Mammary epithelial cell (primary cell): ENCODE data around the gene PPP4R4.

ENCODE experiments used
- EZH2 ChIP-seq: IDR thresholded peaks from 2 replicates; pipeline ENCODE4 v1.6.1; 2012; ENCODE audit warnings: low read length, inconsistent platforms, borderline replicate concordance
- TF ChIP-seq, protein P1 (sequence below), 2 donors: IDR thresholded peaks in 1 of 2; conservative IDR thresholded peaks in 1 of 2; 2 replicates each; pipeline ENCODE4 v1.5.1; 2011 to 2012; ENCODE audit warnings: inconsistent platforms in 2 of 2, low read length in 2 of 2, mild to moderate bottlenecking in 2 of 2, control low read depth in 1 of 2, low read depth in 1 of 2; ENCODE audit not compliant: insufficient read depth in 1 of 2; ENCODE audit errors: extremely low read depth in 1 of 2

DNA sequence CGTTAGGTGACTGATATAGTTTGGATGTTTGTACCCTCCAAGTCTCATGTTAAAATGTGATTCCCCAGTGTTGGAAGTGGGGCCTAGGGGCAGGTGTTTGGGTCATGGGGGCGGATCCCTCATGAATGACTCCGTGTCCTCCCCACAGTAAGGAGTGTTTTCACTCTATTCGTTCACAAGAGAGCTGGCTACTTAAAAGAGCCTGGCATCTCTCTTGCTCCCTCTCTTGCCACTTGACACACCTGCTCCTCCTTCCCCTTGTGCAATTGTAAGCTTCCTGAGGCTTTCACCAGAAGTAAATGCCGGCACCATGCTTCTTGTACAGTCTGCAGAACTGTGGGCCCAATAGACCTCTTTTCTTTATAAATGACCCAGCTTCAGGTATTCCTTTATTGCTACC lies 47.3 kb upstream of the PPP4R4 start:
- TF ChIP-seq, protein P1, sequence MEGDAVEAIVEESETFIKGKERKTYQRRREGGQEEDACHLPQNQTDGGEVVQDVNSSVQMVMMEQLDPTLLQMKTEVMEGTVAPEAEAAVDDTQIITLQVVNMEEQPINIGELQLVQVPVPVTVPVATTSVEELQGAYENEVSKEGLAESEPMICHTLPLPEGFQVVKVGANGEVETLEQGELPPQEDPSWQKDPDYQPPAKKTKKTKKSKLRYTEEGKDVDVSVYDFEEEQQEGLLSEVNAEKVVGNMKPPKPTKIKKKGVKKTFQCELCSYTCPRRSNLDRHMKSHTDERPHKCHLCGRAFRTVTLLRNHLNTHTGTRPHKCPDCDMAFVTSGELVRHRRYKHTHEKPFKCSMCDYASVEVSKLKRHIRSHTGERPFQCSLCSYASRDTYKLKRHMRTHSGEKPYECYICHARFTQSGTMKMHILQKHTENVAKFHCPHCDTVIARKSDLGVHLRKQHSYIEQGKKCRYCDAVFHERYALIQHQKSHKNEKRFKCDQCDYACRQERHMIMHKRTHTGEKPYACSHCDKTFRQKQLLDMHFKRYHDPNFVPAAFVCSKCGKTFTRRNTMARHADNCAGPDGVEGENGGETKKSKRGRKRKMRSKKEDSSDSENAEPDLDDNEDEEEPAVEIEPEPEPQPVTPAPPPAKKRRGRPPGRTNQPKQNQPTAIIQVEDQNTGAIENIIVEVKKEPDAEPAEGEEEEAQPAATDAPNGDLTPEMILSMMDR (conservative IDR thresholded peaks at IDR 0.05 in 1 of 2, IDR thresholded peaks at IDR 0.05 in 1 of 2; ENCODE audit: extremely low read depth in 1 of 2, insufficient read depth in 1 of 2, low read depth in 1 of 2, low read length in 2 of 2): no peak
- no peak for TF ChIP-seq EZH2
